Measurements from ENCODE around the gene GRIA4.

The GRIA4 gene

DNA sequence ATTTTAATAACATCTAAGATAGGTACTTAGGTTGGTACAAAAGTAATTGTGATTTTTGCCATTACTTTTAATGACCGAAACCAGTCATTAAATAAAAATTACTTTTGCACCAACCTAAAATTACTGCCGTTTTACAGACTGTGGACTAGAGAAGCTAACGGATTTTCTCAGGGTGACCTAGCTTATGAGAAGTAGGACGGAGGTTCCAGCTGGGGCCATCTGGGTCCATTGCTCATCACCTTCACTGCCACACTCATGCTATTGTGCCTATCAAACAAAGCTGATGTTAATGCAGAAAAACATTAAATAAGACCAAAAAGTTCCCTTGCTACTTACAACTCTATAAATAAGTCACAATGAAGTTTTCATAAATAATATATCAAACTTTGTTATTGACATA, 38.9 kb downstream of the GRIA4 start:
- TF ChIP-seq POLR2A (IDR thresholded peaks at IDR 0.05; ENCODE audit: low read depth, low read length): no peak
- no peak for FAIRE-seq
- DNase-seq (ENCODE audit: insufficient read length, low spot score): no peak

- TF ChIP-seq POLR2A (IDR thresholded peaks at IDR 0.05; ENCODE audit: low read depth, low read length): no peak
Observed at GRCh38 chr11:105665281-105665680, 55.4 kb downstream of the GRIA4 start.

DNA sequence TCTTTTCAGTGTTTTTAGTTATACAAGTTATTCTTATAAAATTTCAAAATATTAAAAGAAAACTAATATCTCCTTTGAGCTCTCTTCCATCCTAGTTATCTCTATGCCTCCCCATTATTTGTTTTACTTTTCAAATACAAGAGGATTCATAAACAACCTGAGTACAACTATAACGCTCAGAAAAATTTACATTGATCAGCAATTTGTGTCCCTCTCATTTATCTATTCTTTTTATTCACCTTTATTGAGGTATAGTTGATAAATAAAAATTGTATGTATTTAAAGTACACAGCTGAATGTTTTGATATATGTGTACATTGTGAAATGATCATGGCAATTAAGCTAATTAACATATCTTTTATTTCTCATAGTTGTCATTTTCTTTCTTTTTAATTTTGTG, 57.6 kb downstream of the GRIA4 start:
- FAIRE-seq: no peak
- no peak for DNase-seq (ENCODE audit: insufficient read length, low spot score)
- no peak for TF ChIP-seq POLR2A (IDR thresholded peaks at IDR 0.05; ENCODE audit: low read depth, low read length)

More at GRCh38 chr11:105665281-105665680, 55.4 kb downstream of the GRIA4 start:
- DNase-seq (ENCODE audit: insufficient read length, low spot score): no peak
- FAIRE-seq: no peak

DNA sequence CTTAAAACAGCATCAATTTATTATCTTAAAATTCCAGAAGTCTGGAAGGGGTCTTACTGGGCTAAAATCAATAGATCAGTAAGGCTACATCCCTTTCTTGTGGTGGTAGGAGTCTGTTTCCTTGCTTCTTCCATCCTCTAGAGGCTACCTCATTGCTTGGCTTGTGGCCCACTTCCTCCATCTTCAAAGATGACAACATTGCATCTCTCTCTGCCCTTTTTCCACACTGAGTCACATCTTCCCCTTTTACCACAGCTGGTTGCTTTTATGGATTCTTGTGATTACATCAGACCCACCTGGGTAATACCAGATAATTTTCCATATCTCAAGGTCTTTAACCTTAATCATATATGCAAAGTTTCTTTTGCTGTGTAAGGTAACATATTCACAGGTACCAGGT, 60.9 kb downstream of the GRIA4 start:
- FAIRE-seq (no peak), DNase-seq (ENCODE audit: insufficient read length, low spot score) (no peak)
- no peak for TF ChIP-seq POLR2A (IDR thresholded peaks at IDR 0.05; ENCODE audit: low read depth, low read length)

GRCh38 chr11:105673089-105673488, 63.2 kb downstream of the GRIA4 start:
- DNase-seq (ENCODE audit: insufficient read length, low spot score) (no peak), FAIRE-seq (no peak)
- TF ChIP-seq POLR2A (IDR thresholded peaks at IDR 0.05; ENCODE audit: low read depth, low read length): no peak

DNA sequence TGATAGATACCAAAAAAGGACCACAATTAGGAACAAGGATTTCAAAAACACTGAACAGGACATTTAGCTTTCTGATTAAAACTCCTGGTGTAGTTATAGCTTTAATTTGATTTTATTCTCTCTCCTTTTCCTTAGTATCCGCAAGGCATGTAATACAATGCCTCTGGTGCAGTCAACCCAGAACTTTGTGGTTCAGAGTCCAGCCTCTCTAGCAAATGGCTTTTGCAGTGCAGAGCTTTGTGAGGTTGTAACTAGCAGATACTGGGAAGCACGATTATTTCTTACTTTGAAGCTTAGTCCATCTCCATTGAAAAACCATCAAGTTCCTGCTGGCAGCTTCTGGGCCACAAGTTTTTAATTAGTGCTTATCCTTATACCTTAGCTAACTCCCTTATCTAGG, 79.8 kb downstream of the GRIA4 start:
- no peak for TF ChIP-seq POLR2A (IDR thresholded peaks at IDR 0.05; ENCODE audit: low read depth, low read length)
- FAIRE-seq (no peak), DNase-seq (ENCODE audit: insufficient read length, low spot score) (no peak)

GRCh38 chr11:105690467-105690866, 80.6 kb downstream of the GRIA4 start:
- TF ChIP-seq POLR2A (IDR thresholded peaks at IDR 0.05; ENCODE audit: low read depth, low read length): no peak
- DNase-seq (ENCODE audit: insufficient read length, low spot score): no peak
- no peak for FAIRE-seq

DNA sequence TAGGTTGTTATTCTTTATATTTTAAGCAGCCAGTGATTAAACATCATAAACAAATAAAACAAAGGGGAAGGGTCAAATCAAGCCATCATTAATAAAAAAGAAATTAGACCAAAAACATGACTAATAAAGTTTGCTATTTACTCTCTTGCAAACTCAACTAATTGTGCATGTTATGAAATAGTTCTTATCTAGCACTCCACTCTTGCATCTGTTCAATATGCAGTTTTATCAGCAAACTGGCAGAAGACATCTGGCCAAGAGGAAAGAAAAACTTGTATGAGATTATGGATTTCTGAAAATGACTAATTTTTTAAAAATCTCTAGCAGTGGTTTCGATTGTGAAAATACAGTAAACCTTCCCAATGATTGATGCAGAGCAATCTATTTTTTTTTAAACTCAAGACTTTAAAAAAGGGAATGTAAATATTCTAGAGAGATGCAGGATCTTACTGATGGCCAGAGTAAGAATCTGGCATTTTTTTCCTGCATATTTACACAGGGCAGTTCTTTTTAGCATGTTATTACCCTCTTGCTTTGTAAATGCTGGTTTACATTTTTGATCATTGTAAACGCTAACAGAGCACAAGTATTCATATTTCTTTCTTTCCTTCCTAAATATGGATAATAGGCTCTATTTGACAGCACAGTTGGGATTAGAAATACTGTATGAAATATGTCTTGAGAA, 83.3 kb downstream of the GRIA4 start:
- FAIRE-seq (no peak), DNase-seq (ENCODE audit: insufficient read length, low spot score) (no peak)
- TF ChIP-seq POLR2A (IDR thresholded peaks at IDR 0.05; ENCODE audit: low read depth, low read length): no peak

GRCh38 chr11:105696000-105696399, 86.1 kb downstream of the GRIA4 start:
- DNase-seq (ENCODE audit: insufficient read length, low spot score) (no peak), FAIRE-seq (no peak)
- TF ChIP-seq POLR2A (IDR thresholded peaks at IDR 0.05; ENCODE audit: low read depth, low read length): no peak

GRCh38 chr11:105697291-105697690, 87.4 kb downstream of the GRIA4 start:
- no peak for FAIRE-seq
- no peak for DNase-seq (ENCODE audit: insufficient read length, low spot score)
- TF ChIP-seq POLR2A (IDR thresholded peaks at IDR 0.05; ENCODE audit: low read depth, low read length): no peak

- FAIRE-seq: no peak
- TF ChIP-seq POLR2A (IDR thresholded peaks at IDR 0.05; ENCODE audit: low read depth, low read length): no peak
- DNase-seq (ENCODE audit: insufficient read length, low spot score): no peak
Observed at GRCh38 chr11:105699203-105699602, 89.3 kb downstream of the GRIA4 start.

DNA sequence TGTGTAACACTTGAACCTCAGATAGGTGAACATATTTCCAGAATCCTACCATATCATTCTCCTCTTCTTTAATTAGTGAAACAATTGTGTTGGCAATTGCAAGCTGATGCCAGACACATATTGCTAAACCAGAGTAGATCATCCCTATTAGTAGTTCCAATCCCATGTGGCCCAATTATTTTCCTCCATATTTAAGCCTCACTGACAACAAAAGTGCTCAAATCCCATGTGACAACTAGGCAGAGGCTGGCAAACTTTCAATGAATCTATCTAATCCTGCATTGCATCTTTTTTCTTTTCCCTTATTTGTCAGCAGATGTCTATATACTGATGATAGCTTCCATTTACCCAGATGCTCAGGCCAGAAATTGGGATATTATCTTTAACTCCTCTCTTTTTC, 90.4 kb downstream of the GRIA4 start:
- DNase-seq (ENCODE audit: insufficient read length, low spot score): no peak
- TF ChIP-seq POLR2A (IDR thresholded peaks at IDR 0.05; ENCODE audit: low read depth, low read length): no peak
- no peak for FAIRE-seq

DNA sequence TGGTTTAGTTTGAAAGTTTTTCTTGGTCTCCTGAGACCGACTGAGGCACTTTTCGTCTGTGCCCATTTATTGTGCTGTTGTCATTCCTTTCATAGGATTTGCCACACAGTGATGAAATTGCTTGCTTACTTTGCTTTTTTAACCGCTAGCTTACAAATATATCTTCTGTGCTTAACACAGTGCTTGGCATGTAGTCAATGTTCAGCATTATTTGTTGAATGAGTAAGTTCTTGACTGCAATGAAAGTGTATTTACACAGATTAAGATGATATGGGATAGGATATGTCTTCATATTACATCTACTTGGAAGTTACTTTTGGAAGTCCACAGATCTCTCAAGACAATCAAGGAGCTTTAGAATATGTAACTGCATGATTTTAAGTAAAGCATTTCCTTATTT, 91.2 kb downstream of the GRIA4 start:
- DNase-seq (ENCODE audit: insufficient read length, low spot score): no peak
- TF ChIP-seq POLR2A (IDR thresholded peaks at IDR 0.05; ENCODE audit: low read depth, low read length): no peak
- FAIRE-seq: no peak

- DNase-seq (ENCODE audit: insufficient read length, low spot score): no peak
- TF ChIP-seq POLR2A (IDR thresholded peaks at IDR 0.05; ENCODE audit: low read depth, low read length): no peak
- no peak for FAIRE-seq
Observed at GRCh38 chr11:105705786-105706530, 96.1 kb downstream of the GRIA4 start.

DNA sequence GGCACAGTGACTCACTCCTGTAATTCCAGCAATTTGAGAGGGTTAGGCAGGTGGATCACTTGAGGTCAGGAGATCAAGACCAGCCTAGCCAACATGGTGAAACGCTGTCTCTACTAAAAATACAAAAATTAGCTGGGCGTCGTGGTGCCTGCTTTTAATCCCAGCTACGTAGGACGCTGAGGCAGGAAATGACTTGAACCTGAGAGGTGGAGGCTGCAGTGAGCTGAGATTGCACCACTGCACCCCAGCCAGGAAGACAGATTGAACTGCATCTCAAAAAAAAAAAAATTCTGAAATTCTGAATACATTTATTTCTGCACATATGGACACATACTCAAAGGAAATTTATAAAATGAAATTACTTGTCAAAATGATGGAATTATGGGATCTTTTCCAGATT, 103.2 kb downstream of the GRIA4 start:
- FAIRE-seq (no peak), DNase-seq (ENCODE audit: insufficient read length, low spot score) (no peak)
- TF ChIP-seq POLR2A (IDR thresholded peaks at IDR 0.05; ENCODE audit: low read depth, low read length): no peak
